Ectodermal cell (in vitro differentiated cells): Measurements from ENCODE around the gene KLHL29.

ENCODE experiments used
- H3K27ac ChIP-seq: 2 replicates; pipeline ENCODE4 v1.7.0; 2013; ENCODE audit warnings: mild to moderate bottlenecking, low read depth, low read length; ENCODE audit not compliant: insufficient read depth, poor library complexity, severe bottlenecking
- H3K27me3 ChIP-seq: 2 replicates; pipeline ENCODE4 v1.7.0; 2013; ENCODE audit warnings: mild to moderate bottlenecking, low read length; ENCODE audit not compliant: insufficient read depth, control insufficient read depth, poor library complexity, severe bottlenecking
- H3K36me3 ChIP-seq: one replicate; pipeline ENCODE4 v1.7.0; 2013; ENCODE audit warnings: low read length; ENCODE audit not compliant: control insufficient read depth, insufficient read depth
- H3K4me1 ChIP-seq: one replicate; pipeline ENCODE4 v1.7.0; 2013; ENCODE audit warnings: low read length; ENCODE audit not compliant: control insufficient read depth, insufficient read depth
- H3K4me3 ChIP-seq: 2 replicates; pipeline ENCODE4 v1.7.0; 2013; ENCODE audit warnings: low read depth, low read length, control low read depth; ENCODE audit not compliant: insufficient read depth
- H3K9me3 ChIP-seq: 2 replicates; pipeline ENCODE4 v1.7.0; 2013; ENCODE audit warnings: mild to moderate bottlenecking, low read length, moderate library complexity; ENCODE audit not compliant: control insufficient read depth
- WGBS, 2 experiments: methylation state at CpG; one replicate each; pipeline ENCODE4 v1.1.7; 2013; ENCODE audit warnings: missing lambda C conversion rate in 2 of 2; 5-methylcytosine and 5-hydroxymethylcytosine counted together

KLHL29 gene

GRCh38 chr2:23350792-23351355, 34.1 kb upstream of the KLHL29 start:
- H3K4me1 ChIP-seq = peaks cover 14% of the 10 kb centered on the region
- WGBS, 2 experiments = 92 to 94% methylated on average over 8 of the region's 8 CpGs
- H3K36me3 ChIP-seq = no peaks in the 10 kb centered on the region
- no peak overlapping the region for H3K27ac ChIP-seq
- no peak overlapping the region for H3K4me3 ChIP-seq
- peaks cover 4% of the 10 kb centered on the region for H3K27me3 ChIP-seq
- no peaks in the 10 kb centered on the region for H3K9me3 ChIP-seq

- Histone ChIP-seq H3K4me3 (no peak overlapping the region), H3K36me3 (no peaks in the 10 kb centered on the region), H3K4me1 (peaks cover 14% of the 10 kb centered on the region), H3K27ac (no peak overlapping the region), H3K27me3 (peaks cover 4% of the 10 kb centered on the region), H3K9me3 (no peaks in the 10 kb centered on the region)
- 31% methylated on average over 37 of the region's 37 CpGs for WGBS, 2 experiments
These were observed 33.4 kb upstream of the KLHL29 start for GRCh38 chr2:23351388-23352141.

GRCh38 chr2:23354554-23354953, 30.4 kb upstream of the KLHL29 start:
- Histone ChIP-seq H3K36me3 (no peaks in the 10 kb centered on the region), H3K27me3 (peaks cover 4% of the 10 kb centered on the region), H3K27ac (no peak overlapping the region), H3K9me3 (no peaks in the 10 kb centered on the region), H3K4me3 (no peak overlapping the region), H3K4me1 (peaks cover 14% of the 10 kb centered on the region)
- WGBS, 2 experiments = 92 to 94% methylated on average over 6 of the region's 6 CpGs

- Histone ChIP-seq H3K36me3 (no peaks in the 10 kb centered on the region), H3K27me3 (peaks cover 4% of the 10 kb centered on the region), H3K4me1 (peaks cover 14% of the 10 kb centered on the region), H3K9me3 (no peaks in the 10 kb centered on the region), H3K4me3 (no peak overlapping the region), H3K27ac (no peak overlapping the region)
- 79 to 82% methylated on average over 4 of the region's 4 CpGs for WGBS, 2 experiments
These were observed 30.0 kb upstream of the KLHL29 start for GRCh38 chr2:23355001-23355400.

GRCh38 chr2:23356711-23357110, 28.3 kb upstream of the KLHL29 start:
- Histone ChIP-seq H3K4me3 (no peak overlapping the region), H3K4me1 (no peaks in the 10 kb centered on the region), H3K27me3 (peaks cover 4% of the 10 kb centered on the region), H3K36me3 (no peaks in the 10 kb centered on the region), H3K9me3 (no peaks in the 10 kb centered on the region), H3K27ac (no peak overlapping the region)
- WGBS, 2 experiments = 93 to 94% methylated on average over 9 of the region's 9 CpGs

GRCh38 chr2:23359631-23360567, 25.1 kb upstream of the KLHL29 start:
- H3K4me1 ChIP-seq = no peaks in the 10 kb centered on the region
- no peak overlapping the region for H3K4me3 ChIP-seq
- H3K36me3 ChIP-seq = no peaks in the 10 kb centered on the region
- WGBS, 2 experiments = 88% methylated on average over 19 of the region's 19 CpGs
- H3K27me3 ChIP-seq = no peaks in the 10 kb centered on the region
- no peak overlapping the region for H3K27ac ChIP-seq
- no peaks in the 10 kb centered on the region for H3K9me3 ChIP-seq

GRCh38 chr2:23360571-23361125, 24.3 kb upstream of the KLHL29 start:
- Histone ChIP-seq H3K27me3 (no peaks in the 10 kb centered on the region), H3K9me3 (no peaks in the 10 kb centered on the region), H3K27ac (no peak overlapping the region), H3K4me3 (no peak overlapping the region), H3K36me3 (no peaks in the 10 kb centered on the region), H3K4me1 (no peaks in the 10 kb centered on the region)
- WGBS, 2 experiments = 76 to 80% methylated on average over 11 to 13 of the region's 13 CpGs

GRCh38 chr2:23361152-23361551, 23.8 kb upstream of the KLHL29 start:
- Histone ChIP-seq H3K4me3 (no peak overlapping the region), H3K27ac (no peak overlapping the region), H3K9me3 (no peaks in the 10 kb centered on the region), H3K4me1 (no peaks in the 10 kb centered on the region), H3K27me3 (no peaks in the 10 kb centered on the region), H3K36me3 (no peaks in the 10 kb centered on the region)
- WGBS, 2 experiments = 93 to 96% methylated on average over 3 of the region's 3 CpGs

- Histone ChIP-seq H3K36me3 (no peaks in the 10 kb centered on the region), H3K9me3 (no peaks in the 10 kb centered on the region), H3K27ac (no peak overlapping the region), H3K27me3 (no peaks in the 10 kb centered on the region), H3K4me1 (no peaks in the 10 kb centered on the region), H3K4me3 (no peak overlapping the region)
- WGBS, 2 experiments = 86 to 94% methylated on average over 1 of the region's 1 CpG
These were observed 21.7 kb upstream of the KLHL29 start for GRCh38 chr2:23363268-23363667.

GRCh38 chr2:23363831-23364230, 21.1 kb upstream of the KLHL29 start:
- H3K4me1 ChIP-seq = no peaks in the 10 kb centered on the region
- 23 to 35% methylated on average over 1 of the region's 1 CpG for WGBS, 2 experiments
- H3K27ac ChIP-seq = no peak overlapping the region
- no peak overlapping the region for H3K4me3 ChIP-seq
- no peaks in the 10 kb centered on the region for H3K27me3 ChIP-seq
- no peaks in the 10 kb centered on the region for H3K9me3 ChIP-seq
- H3K36me3 ChIP-seq = no peaks in the 10 kb centered on the region
